CD4-positive, alpha-beta memory T cell (primary cell): Measurements from ENCODE around the gene IGFL2. TPM values are rescaled to one million over a fixed set of nuclear protein-coding genes. Genes with fewer than 3 reads are reported as not detected.

Source experiments
- CTCF ChIA-PET: fragments of 350-600 bp; sonication (Branson Sonifier 250); formaldehyde crosslinking; loops from one replicate; lab custom pipeline; 2021; ENCODE audit warnings: inconsistent platforms; ENCODE audit not compliant: partially characterized antibody; lab: Charles Lee
- POLR2A ChIA-PET: fragments of 350-600 bp; sonication (Branson Sonifier 250); formaldehyde crosslinking; loops from one replicate; lab custom pipeline; 2021; ENCODE audit not compliant: partially characterized antibody; lab: Charles Lee
- DNase-seq, 5 donors: peaks; one replicate each; pipeline versions ENCODE4 v3.0.0 to v3.0.0-alpha.2; 2020 to 2022; ENCODE audit warnings: mixed read lengths in 1 of 5
- H3K27ac ChIP-seq: one replicate; pipeline ENCODE4 v1.7.0; 2013; ENCODE audit warnings: low read depth, low read length
- H3K27me3 ChIP-seq: 2 replicates; pipeline ENCODE4 v1.7.0; 2013; ENCODE audit warnings: mild to moderate bottlenecking, low read length, moderate library complexity; ENCODE audit not compliant: insufficient read depth
- H3K36me3 ChIP-seq: 2 replicates; pipeline ENCODE4 v1.7.0; 2013; ENCODE audit warnings: mild to moderate bottlenecking, low read length, moderate library complexity; ENCODE audit not compliant: insufficient read depth
- H3K4me1 ChIP-seq: 2 replicates; pipeline ENCODE4 v1.7.0; 2013; ENCODE audit warnings: mild to moderate bottlenecking, low read length, moderate library complexity; ENCODE audit not compliant: insufficient read depth
- H3K4me3 ChIP-seq, 2 donors: one replicate each; pipeline ENCODE4 v1.7.0; 2013; ENCODE audit warnings: low read length in 2 of 2, mild to moderate bottlenecking in 1 of 2
- H3K9me3 ChIP-seq, 2 donors: one replicate each; pipeline ENCODE4 v1.7.0; 2013; ENCODE audit warnings: low read length in 2 of 2, control low read depth in 1 of 2; ENCODE audit not compliant: control insufficient read depth in 1 of 2
- H3K27ac Mint-ChIP-seq, 7 donors: one replicate each; pipeline ENCODE4 v1.8.0; 2020 to 2021; ENCODE audit warnings: mixed read lengths in 7 of 7, mild to moderate bottlenecking in 6 of 7, inconsistent platforms in 3 of 7, moderate library complexity in 3 of 7
- H3K27me3 Mint-ChIP-seq, 2 donors: one replicate each; pipeline ENCODE4 v1.8.0; 2020 to 2021; ENCODE audit warnings: mixed read lengths in 2 of 2
- H3K36me3 Mint-ChIP-seq, 2 donors: one replicate each; pipeline ENCODE4 v1.8.0; 2020 to 2021; ENCODE audit warnings: mixed read lengths in 2 of 2, inconsistent platforms in 1 of 2, mild to moderate bottlenecking in 1 of 2
- H3K4me1 Mint-ChIP-seq, 4 donors: one replicate each; pipeline ENCODE4 v1.8.0; 2020 to 2021; ENCODE audit warnings: mixed read lengths in 4 of 4, mild to moderate bottlenecking in 1 of 4
- H3K4me3 Mint-ChIP-seq, 8 donors: one replicate each; pipeline ENCODE4 v1.8.0; 2020 to 2021; ENCODE audit warnings: mixed read lengths in 8 of 8, mild to moderate bottlenecking in 7 of 8, moderate library complexity in 6 of 8, inconsistent platforms in 3 of 8
- H3K9me3 Mint-ChIP-seq, 8 donors: one replicate each; pipeline ENCODE4 v1.8.0; 2020 to 2021; ENCODE audit warnings: mixed read lengths in 8 of 8, mild to moderate bottlenecking in 5 of 8, inconsistent platforms in 3 of 8, moderate library complexity in 1 of 8
- intact Hi-C: fragments of 100-400 bp; cut with micrococcal nuclease; formaldehyde crosslinking; loops from one replicate; pipeline ENCODE4 v1.15.1; 2023
- polyA plus RNA-seq, 2 donors: library from polyadenylated mRNA; unstranded; fragments of 300-500 nt; fragmentation: Illumina TruSeq; gene quantifications; one replicate each; pipeline ENCODE4 v1.2.3, GENCODE V29; 2021
- total RNA-seq, 2 experiments: library from RNA; stranded (reverse); gene quantifications; one replicate each; pipeline ENCODE4 v1.2.3, GENCODE V29; 2021

IGFL2 gene
- total and polyA plus RNA-seq, 4 experiments from 2014 or later = 0.28 to 0.47 TPM; not detected in 2

DNA sequence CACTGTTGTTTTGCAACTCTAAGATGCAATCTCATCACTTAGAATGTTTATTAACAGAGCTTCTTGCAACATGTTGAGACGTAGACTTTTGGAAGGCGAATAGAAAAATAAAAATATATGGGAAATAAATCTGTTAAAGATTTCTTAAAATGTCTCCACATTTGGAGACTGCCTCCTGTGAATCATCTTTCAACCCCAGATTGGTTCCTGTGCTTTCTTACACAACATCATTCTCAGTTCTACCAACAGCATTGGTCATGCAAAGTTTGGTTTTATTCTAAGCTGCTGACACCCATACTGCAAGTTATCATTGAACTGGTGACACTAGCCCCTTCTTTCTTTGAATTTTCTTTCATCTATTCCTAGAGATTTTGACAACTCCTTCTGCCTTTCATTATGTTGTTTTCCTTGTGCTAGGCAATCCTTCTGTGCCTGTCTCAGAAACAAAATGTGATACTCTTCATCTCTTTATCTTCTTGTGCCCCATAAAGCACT lies 21.9 kb upstream of the IGFL2 start:
- no peaks in the 10 kb centered on the region for H3K27me3 ChIP-seq
- no peak overlapping the region for H3K27ac Mint-ChIP-seq
- no peak overlapping the region for H3K4me3 Mint-ChIP-seq
- intact Hi-C loops = no loop called here
- no peaks in the 10 kb centered on the region for H3K4me1 Mint-ChIP-seq
- no peak for DNase-seq
- no peak overlapping the region for H3K4me3 ChIP-seq
- POLR2A ChIA-PET = no interaction called here
- H3K27ac ChIP-seq = no peak overlapping the region
- H3K36me3 ChIP-seq = no peaks in the 10 kb centered on the region
- H3K9me3 Mint-ChIP-seq = peaks cover 0 to 2% (median 0%) of the 10 kb centered on the region in 8 donors
- peaks cover 27 to 30% of the 10 kb centered on the region in 2 donors for H3K27me3 Mint-ChIP-seq
- H3K36me3 Mint-ChIP-seq = no peaks in the 10 kb centered on the region
- no peaks in the 10 kb centered on the region for H3K4me1 ChIP-seq
- CTCF ChIA-PET = no interaction called here
- H3K9me3 ChIP-seq = no peaks in the 10 kb centered on the region

GRCh38 chr19:46131485-46132143 lies 16.4 kb upstream of the IGFL2 start:
- no peak for DNase-seq
- Mint-ChIP-seq H3K36me3 (no peaks in the 10 kb centered on the region), H3K27me3 (peaks cover 20 to 28% of the 10 kb centered on the region in 2 donors), H3K4me3 (no peak overlapping the region), H3K9me3 (no peaks in the 10 kb centered on the region), H3K4me1 (no peaks in the 10 kb centered on the region), H3K27ac (no peak overlapping the region)
- ChIA-PET POLR2A (no interaction called here), CTCF (no interaction called here)
- H3K4me1 ChIP-seq = no peaks in the 10 kb centered on the region
- peaks cover 4% of the 10 kb centered on the region for H3K27me3 ChIP-seq
- H3K4me3 ChIP-seq = no peak overlapping the region
- intact Hi-C loops = no loop called here
- H3K9me3 ChIP-seq = no peaks in the 10 kb centered on the region
- no peak overlapping the region for H3K27ac ChIP-seq
- no peaks in the 10 kb centered on the region for H3K36me3 ChIP-seq

DNA sequence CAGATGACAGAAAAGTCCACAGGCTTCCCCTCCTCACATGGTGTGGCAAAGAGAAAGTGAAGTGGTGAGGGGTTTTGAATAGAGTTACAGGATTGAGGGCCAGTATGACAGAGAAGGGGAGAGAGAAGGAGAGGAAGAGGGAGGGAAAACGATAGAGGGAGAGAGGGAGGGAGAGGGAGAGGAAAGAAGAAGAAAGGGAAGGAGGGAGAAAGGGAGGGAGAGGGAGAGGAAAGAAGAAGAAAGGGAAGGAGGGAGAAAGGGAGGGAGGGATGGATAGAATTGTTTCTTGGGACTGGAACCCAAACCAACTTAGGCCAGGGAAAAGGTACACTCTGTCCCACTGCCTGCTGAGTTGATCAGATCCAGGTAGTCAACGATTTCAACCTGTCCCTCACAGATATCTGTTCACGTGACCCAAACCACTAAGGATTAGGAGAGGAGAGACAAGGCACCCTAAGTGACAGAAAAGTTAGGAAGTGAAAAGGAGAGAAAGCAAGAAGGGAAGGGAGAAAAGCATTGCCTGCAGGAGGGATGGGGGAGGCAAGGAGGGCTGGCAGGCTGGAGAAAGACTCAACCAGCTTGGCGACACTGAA lies 15.4 kb upstream of the IGFL2 start:
- no peak overlapping the region for H3K27ac Mint-ChIP-seq
- H3K27me3 Mint-ChIP-seq = peaks cover 22 to 30% of the 10 kb centered on the region in 2 donors

GRCh38 chr19:46133101-46133627 lies 14.9 kb upstream of the IGFL2 start:
- H3K36me3 ChIP-seq = no peaks in the 10 kb centered on the region
- peaks cover 27 to 31% of the 10 kb centered on the region in 2 donors for H3K27me3 Mint-ChIP-seq
- no peaks in the 10 kb centered on the region for H3K9me3 ChIP-seq

More for the DNA sequence above, 15.4 kb upstream of the IGFL2 start:
- Histone ChIP-seq H3K4me3 (no peak overlapping the region), H3K27ac (no peak overlapping the region), H3K4me1 (no peaks in the 10 kb centered on the region), H3K27me3 (peaks cover 4% of the 10 kb centered on the region), H3K9me3 (no peaks in the 10 kb centered on the region), H3K36me3 (no peaks in the 10 kb centered on the region)
- no peaks in the 10 kb centered on the region for H3K9me3 Mint-ChIP-seq
- no peak for DNase-seq
- POLR2A ChIA-PET = no interaction called here
- H3K4me1 Mint-ChIP-seq = no peaks in the 10 kb centered on the region
- CTCF ChIA-PET = no interaction called here
- H3K4me3 Mint-ChIP-seq = no peak overlapping the region
- H3K36me3 Mint-ChIP-seq = no peaks in the 10 kb centered on the region
- intact Hi-C loops = no loop called here

DNA sequence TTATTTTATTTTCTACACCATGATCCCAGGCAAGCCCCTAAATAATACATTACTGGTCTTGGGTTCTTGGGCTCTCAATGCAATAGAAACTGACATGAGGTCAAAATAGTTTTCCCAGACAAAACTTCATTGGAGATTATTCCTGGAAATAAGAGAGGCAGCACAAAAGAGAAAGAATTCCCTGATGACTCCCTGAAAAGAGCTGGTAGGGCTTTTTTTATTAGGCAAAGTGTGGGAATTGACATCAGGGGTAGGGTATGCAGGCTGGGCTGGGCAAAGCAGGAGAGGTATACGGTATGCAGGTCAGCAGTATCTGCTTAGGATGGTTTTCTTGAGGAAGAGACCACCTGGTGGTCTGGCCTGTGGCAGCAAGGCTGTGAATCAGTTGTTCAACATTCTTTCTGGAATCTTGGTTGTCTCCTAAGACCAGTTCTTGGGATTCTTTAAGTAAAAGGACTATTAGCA lies 14.2 kb upstream of the IGFL2 start:
- no peak overlapping the region for H3K4me3 Mint-ChIP-seq
- ChIA-PET POLR2A (no interaction called here), CTCF (no interaction called here)
- H3K27ac Mint-ChIP-seq = no peak overlapping the region
- H3K27ac ChIP-seq = no peak overlapping the region
- peaks cover 4% of the 10 kb centered on the region for H3K27me3 ChIP-seq
- H3K9me3 Mint-ChIP-seq = no peaks in the 10 kb centered on the region
- no peaks in the 10 kb centered on the region for H3K36me3 ChIP-seq
- no peaks in the 10 kb centered on the region for H3K4me1 Mint-ChIP-seq
- no peak for DNase-seq
- H3K36me3 Mint-ChIP-seq = no peaks in the 10 kb centered on the region
- H3K27me3 Mint-ChIP-seq = peaks cover 27 to 31% of the 10 kb centered on the region in 2 donors
- H3K4me3 ChIP-seq = no peak overlapping the region
- no peaks in the 10 kb centered on the region for H3K4me1 ChIP-seq
- H3K9me3 ChIP-seq = no peaks in the 10 kb centered on the region
- intact Hi-C loops = no loop called here

More at GRCh38 chr19:46133101-46133627, 14.9 kb upstream of the IGFL2 start:
- H3K27ac Mint-ChIP-seq = no peak overlapping the region
- ChIA-PET POLR2A (no interaction called here), CTCF (no interaction called here)
- intact Hi-C loops = no loop called here
- H3K27ac ChIP-seq = no peak overlapping the region
- DNase-seq = no peak
- H3K36me3 Mint-ChIP-seq = no peaks in the 10 kb centered on the region
- H3K4me1 Mint-ChIP-seq = no peaks in the 10 kb centered on the region
- no peak overlapping the region for H3K4me3 Mint-ChIP-seq
- no peaks in the 10 kb centered on the region for H3K4me1 ChIP-seq
- H3K9me3 Mint-ChIP-seq = no peaks in the 10 kb centered on the region
- no peak overlapping the region for H3K4me3 ChIP-seq
- H3K27me3 ChIP-seq = peaks cover 4% of the 10 kb centered on the region

GRCh38 chr19:46134527-46134926 lies 13.5 kb upstream of the IGFL2 start:
- ChIA-PET POLR2A (no interaction called here), CTCF (no interaction called here)
- Histone ChIP-seq H3K4me3 (no peak overlapping the region), H3K27me3 (peaks cover 4% of the 10 kb centered on the region), H3K4me1 (no peaks in the 10 kb centered on the region), H3K27ac (no peak overlapping the region), H3K36me3 (no peaks in the 10 kb centered on the region), H3K9me3 (no peaks in the 10 kb centered on the region)
- intact Hi-C loops = no loop called here
- H3K36me3 Mint-ChIP-seq = no peaks in the 10 kb centered on the region
- peaks cover 24 to 28% of the 10 kb centered on the region in 2 donors for H3K27me3 Mint-ChIP-seq
- no peaks in the 10 kb centered on the region for H3K9me3 Mint-ChIP-seq
- no peak for DNase-seq
- no peak overlapping the region for H3K27ac Mint-ChIP-seq
- H3K4me3 Mint-ChIP-seq = no peak overlapping the region
- no peaks in the 10 kb centered on the region for H3K4me1 Mint-ChIP-seq

DNA sequence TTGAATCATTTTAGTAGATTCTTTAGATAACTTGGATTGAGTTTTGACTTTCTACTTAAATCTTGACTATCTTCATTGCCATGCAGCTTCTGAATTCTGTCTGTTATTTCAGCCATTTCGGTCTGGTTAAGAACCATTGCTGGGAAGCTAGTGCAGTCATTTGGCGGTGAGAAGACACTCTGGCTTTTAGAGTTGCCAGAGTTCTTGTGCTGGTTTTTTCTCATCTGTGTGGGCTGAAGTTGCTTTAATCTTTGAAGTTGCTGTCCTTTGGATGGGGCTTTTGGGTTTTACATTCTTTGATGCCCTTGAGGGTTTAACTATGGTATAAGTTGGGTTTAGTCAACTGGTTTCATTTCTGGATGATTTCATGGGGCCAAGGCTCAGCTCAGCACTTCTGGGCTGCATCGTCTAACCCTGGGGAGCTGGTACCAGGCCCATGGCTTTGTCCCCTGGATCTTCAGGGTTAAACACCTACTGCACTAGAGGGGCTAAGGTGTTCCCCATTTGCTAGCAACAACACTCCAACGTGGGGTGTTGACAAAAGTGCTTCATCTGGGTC lies 10.0 kb upstream of the IGFL2 start:
- no peak overlapping the region for H3K4me3 ChIP-seq
- no peaks in the 10 kb centered on the region for H3K9me3 Mint-ChIP-seq
- no peak overlapping the region for H3K4me3 Mint-ChIP-seq
- no peaks in the 10 kb centered on the region for H3K4me1 Mint-ChIP-seq
- DNase-seq = no peak
- peaks cover 16 to 22% of the 10 kb centered on the region in 2 donors for H3K27me3 Mint-ChIP-seq
- ChIA-PET POLR2A (no interaction called here), CTCF (interaction anchor here (0.6 kb wide), 1 partner anchor 108 kb away, joined by 4 read pairs; no protein-coding TSS in a partner anchor)
- no peaks in the 10 kb centered on the region for H3K27me3 ChIP-seq
- H3K4me1 ChIP-seq = no peaks in the 10 kb centered on the region
- H3K36me3 ChIP-seq = no peaks in the 10 kb centered on the region
- no peaks in the 10 kb centered on the region for H3K9me3 ChIP-seq
- H3K36me3 Mint-ChIP-seq = no peaks in the 10 kb centered on the region
- no peak overlapping the region for H3K27ac ChIP-seq
- intact Hi-C loops = no loop called here
- peak overlapping the region in 1 of 7 donors; percentile 18 for H3K27ac Mint-ChIP-seq
